Activated CD4-positive, alpha-beta T cell treated with anti-CD3 and anti-CD28 coated beads, Interleukin-2, amount 10 ng/mL, durations not matched to agents 24 days and 14 days (primary cell): ENCODE results near the gene COBL. TPM values are rescaled to one million over a fixed set of nuclear protein-coding genes. Genes with fewer than 3 reads are reported as not detected.

Source experiments
- DNase-seq: peaks from one replicate; pipeline ENCODE4 v3.0.0; 2022
- H3K27ac Mint-ChIP-seq: one replicate; pipeline ENCODE4 v1.8.0; 2022; ENCODE audit warnings: mild to moderate bottlenecking, mixed read lengths
- H3K27me3 Mint-ChIP-seq: one replicate; pipeline ENCODE4 v1.8.0; 2022; ENCODE audit warnings: mixed read lengths
- H3K36me3 Mint-ChIP-seq: one replicate; pipeline ENCODE4 v1.8.0; 2022; ENCODE audit warnings: low read depth, mild to moderate bottlenecking, mixed read lengths
- H3K4me1 Mint-ChIP-seq: one replicate; pipeline ENCODE4 v1.8.0; 2021; ENCODE audit warnings: mixed read lengths
- H3K4me3 Mint-ChIP-seq: one replicate; pipeline ENCODE4 v1.8.0; 2022; ENCODE audit warnings: mild to moderate bottlenecking, moderate library complexity, mixed read lengths
- H3K9me3 Mint-ChIP-seq: one replicate; pipeline ENCODE4 v1.8.0; 2021; ENCODE audit warnings: mixed read lengths
- intact Hi-C: fragments of 100-400 bp; cut with micrococcal nuclease; formaldehyde crosslinking; loops from one replicate; pipeline ENCODE4 v1.15.1; 2023
- total RNA-seq: library from RNA; stranded (reverse); gene quantifications from 2 replicates; pipeline ENCODE4 v1.2.3, GENCODE V29; 2022

Gene COBL
- not detected in 2 replicates for total RNA-seq

- H3K4me3 Mint-ChIP-seq, result no peak within 1 kb of the TSS
- no peaks in the 10 kb centered on the region for H3K36me3 Mint-ChIP-seq
- no peaks in the 10 kb centered on the region for H3K4me1 Mint-ChIP-seq
- H3K9me3 Mint-ChIP-seq, result no peaks in the 10 kb centered on the region
- DNase-seq, result no peak
- peaks cover 44% of the 10 kb centered on the region for H3K27me3 Mint-ChIP-seq
- intact Hi-C loops, result no loop called here
- no peak within 1 kb of the TSS for H3K27ac Mint-ChIP-seq
These were observed at the start of gene COBL for GRCh38 chr7:51316666-51317581. COBL (minus strand) TSS chr7:51316809; CDS start chr7:51316633, 176 bp downstream.

- intact Hi-C loops, result loop anchor here (10.0 kb wide), 1 partner anchor 1271 kb away; the partner anchor contains the start of gene ZPBP
- peaks cover 10% of the 10 kb centered on the region for H3K9me3 Mint-ChIP-seq
These were observed 49.6 kb upstream of the COBL start for GRCh38 chr7:51366172-51366728.

GRCh38 chr7:51357821-51358220 is 41.2 kb upstream of the COBL start:
- Mint-ChIP-seq H3K27me3 (no peaks in the 10 kb centered on the region), H3K9me3 (peaks cover 9% of the 10 kb centered on the region), H3K36me3 (no peaks in the 10 kb centered on the region), H3K27ac (no peak overlapping the region), H3K4me1 (no peaks in the 10 kb centered on the region), H3K4me3 (no peak overlapping the region)
- intact Hi-C loops, result no loop called here
- DNase-seq, result no peak

More at GRCh38 chr7:51366172-51366728, 49.6 kb upstream of the COBL start:
- no peak overlapping the region for H3K27ac Mint-ChIP-seq
- no peaks in the 10 kb centered on the region for H3K36me3 Mint-ChIP-seq
- no peak for DNase-seq
- H3K27me3 Mint-ChIP-seq, result no peaks in the 10 kb centered on the region
- no peaks in the 10 kb centered on the region for H3K4me1 Mint-ChIP-seq
- no peak overlapping the region for H3K4me3 Mint-ChIP-seq

DNA sequence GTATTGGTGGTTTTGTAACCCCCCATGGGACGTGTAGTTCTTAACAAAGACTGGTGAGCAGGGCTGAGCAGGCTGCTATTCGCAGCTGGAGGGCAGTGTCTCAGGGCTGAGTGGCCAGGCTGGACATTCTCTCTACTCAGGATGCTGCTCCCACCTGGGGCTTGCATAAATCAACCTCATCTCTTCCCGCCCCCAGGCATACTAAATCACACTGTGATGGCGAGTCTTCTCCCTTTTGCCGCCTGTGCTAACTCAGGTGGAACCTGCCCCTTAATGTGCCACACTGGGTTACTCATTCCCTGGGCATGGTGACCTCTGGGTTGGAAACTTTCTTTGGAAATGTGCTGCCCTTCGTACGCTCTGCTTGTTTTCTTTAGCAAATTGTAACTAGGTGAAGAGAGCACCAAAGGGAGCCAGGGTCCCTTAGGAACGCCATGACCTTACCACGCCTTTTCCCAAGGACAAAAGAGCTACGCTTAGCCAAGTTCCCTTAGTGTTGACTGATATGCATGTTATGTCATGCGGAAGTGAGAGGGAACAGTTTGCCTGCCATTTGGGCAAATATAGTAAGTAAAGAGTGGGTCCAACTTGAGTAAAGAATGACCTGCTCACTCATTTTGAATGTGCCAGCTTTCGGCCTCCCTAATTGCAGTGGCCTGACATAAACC is 40.4 kb upstream of the COBL start:
- H3K4me3 Mint-ChIP-seq, result no peak overlapping the region
- peaks cover under 1% of the 10 kb centered on the region for H3K9me3 Mint-ChIP-seq
- no peak overlapping the region for H3K27ac Mint-ChIP-seq
- intact Hi-C loops, result no loop called here
- H3K27me3 Mint-ChIP-seq, result no peaks in the 10 kb centered on the region
- no peaks in the 10 kb centered on the region for H3K36me3 Mint-ChIP-seq
- DNase-seq, result no peak
- no peaks in the 10 kb centered on the region for H3K4me1 Mint-ChIP-seq

DNA sequence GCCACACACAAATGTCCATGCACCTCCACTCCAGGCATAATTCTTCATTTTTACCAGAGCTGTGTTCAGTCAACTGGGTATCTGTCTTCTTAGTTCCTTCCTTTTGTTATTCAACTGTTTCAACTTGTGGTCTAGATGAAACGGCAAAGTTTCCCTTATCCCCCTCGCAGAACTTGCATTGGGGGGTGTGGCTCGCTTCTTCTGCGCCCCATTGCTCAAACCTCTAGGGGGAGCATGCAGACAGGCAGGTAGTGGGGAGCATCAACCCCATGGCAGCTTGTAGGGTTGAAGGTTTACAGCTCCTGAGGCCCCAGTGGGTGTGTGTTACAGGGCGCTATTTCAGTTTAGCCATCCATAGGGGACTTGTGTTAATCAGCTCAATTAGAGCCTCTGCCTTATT is 38.3 kb upstream of the COBL start:
- no peak overlapping the region for H3K4me3 Mint-ChIP-seq
- no peaks in the 10 kb centered on the region for H3K9me3 Mint-ChIP-seq
- H3K4me1 Mint-ChIP-seq, result no peaks in the 10 kb centered on the region
- H3K27me3 Mint-ChIP-seq, result no peaks in the 10 kb centered on the region
- intact Hi-C loops, result no loop called here
- no peaks in the 10 kb centered on the region for H3K36me3 Mint-ChIP-seq
- no peak overlapping the region for H3K27ac Mint-ChIP-seq
- DNase-seq, result no peak

DNA sequence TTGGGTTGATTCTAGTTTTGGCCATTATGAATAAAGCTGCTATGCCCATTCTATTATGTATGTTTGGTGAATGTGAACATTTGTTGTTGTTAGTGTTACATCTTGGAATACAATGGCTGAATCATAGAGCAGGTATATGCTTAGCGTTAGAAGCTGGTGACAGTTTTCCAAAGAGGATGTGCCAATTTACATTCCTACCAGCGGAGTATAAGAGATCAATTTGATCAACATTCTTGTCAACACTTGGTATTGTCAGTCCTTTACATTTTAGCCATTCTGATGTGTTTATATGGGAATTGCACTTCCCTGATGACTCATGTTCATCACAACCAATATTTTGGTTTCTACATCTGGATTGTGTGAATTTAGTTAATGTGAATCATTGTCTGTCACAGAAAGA is 37.8 kb upstream of the COBL start:
- Mint-ChIP-seq H3K27ac (no peak overlapping the region), H3K27me3 (no peaks in the 10 kb centered on the region), H3K4me1 (no peaks in the 10 kb centered on the region), H3K4me3 (no peak overlapping the region), H3K36me3 (no peaks in the 10 kb centered on the region), H3K9me3 (no peaks in the 10 kb centered on the region)
- intact Hi-C loops, result no loop called here
- no peak for DNase-seq

- no peak overlapping the region for H3K27ac Mint-ChIP-seq
These were observed 35.8 kb upstream of the COBL start for GRCh38 chr7:51352174-51353100.

DNA sequence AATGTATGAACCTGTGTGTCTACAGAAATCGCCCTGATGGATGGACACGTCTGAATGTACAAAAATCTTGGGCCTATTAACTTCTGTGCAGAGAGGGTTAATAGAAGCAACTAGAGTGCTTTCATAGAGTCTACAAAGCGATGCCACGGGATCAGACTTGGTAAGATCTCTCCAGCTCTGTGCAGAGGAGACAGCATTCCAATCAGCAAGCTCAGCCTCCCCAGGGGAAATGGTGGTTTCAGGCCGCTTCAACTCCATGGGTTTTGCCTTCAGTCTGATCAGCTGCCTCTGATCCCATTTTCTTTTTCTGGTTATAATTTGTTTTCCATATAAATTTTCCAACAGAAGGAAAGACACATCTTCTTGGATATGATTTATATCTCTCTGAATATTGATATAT is 35.1 kb upstream of the COBL start:
- intact Hi-C loops, result no loop called here
- DNase-seq, result no peak

More at GRCh38 chr7:51352174-51353100, 35.8 kb upstream of the COBL start:
- intact Hi-C loops, result no loop called here
- Mint-ChIP-seq H3K27me3 (no peaks in the 10 kb centered on the region), H3K9me3 (no peaks in the 10 kb centered on the region), H3K4me3 (no peak overlapping the region), H3K4me1 (no peaks in the 10 kb centered on the region), H3K36me3 (no peaks in the 10 kb centered on the region)
- DNase-seq, result no peak

DNA sequence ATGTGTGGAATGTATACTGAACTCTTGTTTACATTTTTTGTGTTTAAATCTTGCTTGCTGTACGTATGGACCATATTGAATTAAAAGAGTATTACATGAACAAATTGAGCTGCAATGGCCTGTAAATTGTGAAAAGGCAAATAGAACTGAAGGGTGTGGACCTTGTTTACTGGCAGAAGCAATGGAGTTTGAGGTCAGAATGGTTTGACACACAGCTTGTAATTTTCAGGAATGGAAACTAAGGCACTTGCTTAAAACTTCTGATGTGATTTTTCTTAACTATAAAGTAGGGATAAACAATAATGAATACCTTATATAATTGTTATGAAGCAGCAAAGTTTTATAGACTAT is 33.9 kb upstream of the COBL start:
- no peaks in the 10 kb centered on the region for H3K9me3 Mint-ChIP-seq
- intact Hi-C loops, result no loop called here
- no peaks in the 10 kb centered on the region for H3K36me3 Mint-ChIP-seq
- no peak overlapping the region for H3K4me3 Mint-ChIP-seq
- H3K27ac Mint-ChIP-seq, result no peak overlapping the region
- no peaks in the 10 kb centered on the region for H3K27me3 Mint-ChIP-seq
- DNase-seq, result no peak
- H3K4me1 Mint-ChIP-seq, result no peaks in the 10 kb centered on the region

More for the DNA sequence above, 35.1 kb upstream of the COBL start:
- Mint-ChIP-seq H3K4me3 (no peak overlapping the region), H3K9me3 (no peaks in the 10 kb centered on the region), H3K4me1 (no peaks in the 10 kb centered on the region), H3K27me3 (no peaks in the 10 kb centered on the region), H3K27ac (no peak overlapping the region), H3K36me3 (no peaks in the 10 kb centered on the region)

DNA sequence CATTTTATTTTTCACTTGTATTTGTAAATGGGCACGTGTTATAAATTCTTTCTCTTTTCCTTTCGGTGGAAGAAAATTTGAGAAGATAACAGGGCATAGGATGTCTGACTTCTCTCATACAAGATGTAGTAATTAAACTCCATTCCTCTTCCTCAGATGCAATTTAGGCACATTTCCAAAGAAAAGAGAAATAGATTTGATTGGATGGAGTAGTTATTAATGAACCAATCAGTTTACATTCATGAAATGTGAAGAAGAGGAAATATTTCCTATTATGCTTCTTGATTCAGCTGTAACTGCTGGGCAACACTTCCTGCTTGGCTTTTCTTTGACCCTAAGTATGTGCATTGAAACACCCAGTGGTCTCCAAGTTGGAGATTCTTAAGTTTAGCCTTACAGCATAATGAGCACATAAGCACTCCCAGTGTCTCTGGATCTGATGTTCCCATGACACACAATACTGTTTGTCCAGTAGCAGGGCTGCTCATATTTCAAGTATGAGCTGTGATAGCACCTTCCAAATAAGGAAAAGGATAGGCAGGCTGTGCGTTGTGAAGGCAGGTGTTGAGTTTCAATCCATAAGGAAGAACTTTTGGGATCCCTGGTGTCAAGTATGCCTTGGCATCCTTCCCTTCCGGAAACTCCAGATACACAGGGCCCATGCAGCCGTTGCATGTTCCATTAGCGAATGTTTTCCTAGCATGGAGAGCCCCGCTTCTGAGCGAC is 33.4 kb upstream of the COBL start:
- Mint-ChIP-seq H3K27me3 (no peaks in the 10 kb centered on the region), H3K4me3 (no peak overlapping the region), H3K36me3 (no peaks in the 10 kb centered on the region), H3K9me3 (no peaks in the 10 kb centered on the region), H3K4me1 (no peaks in the 10 kb centered on the region), H3K27ac (no peak overlapping the region)
- no peak for DNase-seq
- intact Hi-C loops, result no loop called here

GRCh38 chr7:51346126-51346525 is 29.5 kb upstream of the COBL start:
- intact Hi-C loops, result no loop called here
- H3K27ac Mint-ChIP-seq, result no peak overlapping the region
- H3K27me3 Mint-ChIP-seq, result no peaks in the 10 kb centered on the region
- no peaks in the 10 kb centered on the region for H3K9me3 Mint-ChIP-seq
- H3K4me1 Mint-ChIP-seq, result no peaks in the 10 kb centered on the region
- H3K36me3 Mint-ChIP-seq, result no peaks in the 10 kb centered on the region
- no peak overlapping the region for H3K4me3 Mint-ChIP-seq
- DNase-seq, result no peak

DNA sequence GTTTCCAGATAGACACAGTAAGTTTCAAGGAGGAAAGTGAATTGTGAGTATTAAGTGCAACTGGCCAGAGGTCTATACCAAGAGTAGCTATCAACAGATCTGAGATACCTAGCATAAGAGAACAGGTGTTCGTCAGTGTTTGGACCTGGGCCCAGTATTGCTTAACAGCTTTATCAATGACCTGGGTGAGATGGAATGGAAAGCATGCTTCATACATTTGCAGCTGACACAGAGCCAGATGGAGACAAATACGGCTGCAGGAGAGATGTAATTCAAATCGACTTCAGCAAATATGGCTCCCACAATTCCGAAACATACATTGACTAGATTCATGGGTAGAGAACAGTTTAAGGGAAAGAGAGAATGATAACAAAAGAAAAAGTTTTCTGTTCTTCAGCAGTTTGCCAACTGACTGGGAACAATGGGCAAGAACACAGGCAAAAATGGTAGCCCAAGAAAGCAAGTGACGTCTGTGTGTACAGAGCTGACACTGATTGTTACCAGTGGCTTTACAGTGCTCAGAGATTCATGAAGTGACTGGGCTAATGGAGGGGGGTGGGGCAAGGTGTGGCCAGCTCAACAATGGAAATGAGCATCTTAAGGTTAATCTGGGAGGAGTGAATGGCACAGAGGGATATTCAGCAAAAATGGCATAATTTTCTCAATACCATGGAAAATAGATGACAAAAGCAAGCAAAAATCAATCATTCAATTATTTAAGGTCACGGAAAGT is 28.0 kb upstream of the COBL start:
- no peak overlapping the region for H3K27ac Mint-ChIP-seq
- H3K27me3 Mint-ChIP-seq, result no peaks in the 10 kb centered on the region
- no peaks in the 10 kb centered on the region for H3K9me3 Mint-ChIP-seq
- no peaks in the 10 kb centered on the region for H3K36me3 Mint-ChIP-seq
- no peaks in the 10 kb centered on the region for H3K4me1 Mint-ChIP-seq
- intact Hi-C loops, result no loop called here
- H3K4me3 Mint-ChIP-seq, result no peak overlapping the region
- no peak for DNase-seq
